K562 (cell line): ENCODE data around the gene CD101. TPM values are rescaled to one million over a fixed set of nuclear protein-coding genes. Genes with fewer than 3 reads are reported as not detected.

Experiments
- CLOCK ChIP-seq: fragments of 250-450 bp; sonication (Bioruptor Pico); IDR thresholded peaks from 2 replicates; pipeline ENCODE4 v1.4.0; 2020; ENCODE audit warnings: mild to moderate bottlenecking, moderate library complexity, borderline replicate concordance
- LEF1 ChIP-seq: fragments of 450-650 bp; IDR thresholded peaks from 2 replicates; pipeline ENCODE4 v1.6.1; 2016; ENCODE audit warnings: mild to moderate bottlenecking
- SMAD4 ChIP-seq: fragments of 250-450 bp; sonication (Bioruptor Pico); conservative IDR thresholded peaks from 2 replicates; pipeline ENCODE4 v1.8.0; 2021; ENCODE audit warnings: inconsistent platforms, mild to moderate bottlenecking, moderate library complexity
- ZNF407 ChIP-seq: fragments of 450-650 bp; IDR thresholded peaks from 2 replicates; pipeline ENCODE4 v1.6.1; 2016; ENCODE audit warnings: low read depth
- polyA plus RNA-seq, 8 experiments: library from polyadenylated mRNA; depleted of rRNA in 4 of 8; stranded (reverse) in 5 of 8; unstranded in 3 of 8; fragments of >200 nt; fragmentation: Nextera tagmentation in 2 of 8; fragmentation: Illumina TruSeq in 1 of 8; extraction: Ambion mirVana in 2 of 8; extraction: Trizol in 1 of 8; gene quantifications; 2 replicates each; pipeline versions ENCODE4 v1.2.1 to v1.2.3, GENCODE V29; 2011 to 2014; ENCODE audit warnings: inconsistent platforms in 1 of 8, missing spikeins in 1 of 8
- total RNA-seq, 7 experiments: library from RNA; depleted of rRNA in 6 of 7; stranded (reverse); fragments of >200 nt in 6 of 7; fragmentation: Illumina TruSeq in 2 of 7; extraction: Trizol in 2 of 7; gene quantifications; 2 replicates each; pipeline versions ENCODE4 v1.2.1 to v1.2.3, GENCODE V29; 2011 to 2021; ENCODE audit warnings: low replicate concordance in 1 of 7

The CD101 gene
- total and polyA plus RNA-seq, 9 of the 15 experiments (the other 6 are each of a cell fraction or from before 2014, with no cell fraction given) = 0.04 to 1.1 (median 0.20) TPM

- TF ChIP-seq CLOCK (CRISPR knock-in tag) (no peak), SMAD4 (CRISPR knock-in tag) (no peak), ZNF407 (no peak), LEF1 (no peak)
Measured at GRCh38 chr1:117079737-117080136, 78.2 kb downstream of the CD101 start (continued).
